ENCODE results near the gene S100P. TPM values are rescaled to one million over a fixed set of nuclear protein-coding genes. Genes with fewer than 3 reads are reported as not detected.
"Not testable (repeated sequence)": the region's sequence is repeated elsewhere in the genome, so short reads cannot be mapped to it uniquely, and the experiment has no call there.

The S100P gene
- polyA plus RNA-seq, 1 donor, result 0.67 TPM

DNA sequence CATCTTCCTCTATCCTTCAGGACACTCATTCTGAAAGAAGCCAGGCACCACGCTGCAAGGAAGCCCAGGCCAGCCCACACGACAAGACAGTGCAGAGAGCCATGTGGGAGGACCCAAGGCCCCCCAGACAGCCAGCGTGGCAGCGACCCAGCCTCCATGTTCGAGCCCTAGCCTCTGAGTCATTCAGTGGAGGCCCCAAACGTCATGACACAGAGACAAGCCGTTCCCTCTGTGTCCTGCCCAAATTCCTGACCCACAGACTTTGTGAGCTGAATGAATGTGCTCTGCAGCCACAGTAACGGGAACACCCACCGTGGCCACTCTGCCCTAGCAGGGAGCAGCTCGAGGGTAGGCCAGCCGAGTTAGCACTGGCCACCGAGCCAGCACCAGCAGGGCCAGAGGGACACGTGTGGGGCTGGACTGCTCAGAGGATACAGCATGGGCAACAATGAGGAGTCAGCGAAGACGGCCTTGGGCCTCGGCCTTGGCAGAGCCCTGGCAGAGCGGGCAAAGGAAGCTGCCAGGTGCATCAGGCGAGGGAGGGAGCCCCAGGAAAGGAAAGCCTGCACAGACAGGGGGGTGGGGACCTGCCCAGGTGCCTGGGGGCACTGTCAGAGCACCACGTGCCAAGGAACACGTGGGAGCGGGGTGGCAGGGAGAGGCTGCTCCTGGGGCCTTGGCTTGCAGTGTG lies 30.9 kb downstream of the S100P start:
- no peak for DNase-seq (ENCODE audit: low read depth)

- not testable (repeated sequence) for DNase-seq (ENCODE audit: low read depth)
Measured at GRCh38 chr4:6725427-6725961, 31.8 kb downstream of the S100P start.

DNA sequence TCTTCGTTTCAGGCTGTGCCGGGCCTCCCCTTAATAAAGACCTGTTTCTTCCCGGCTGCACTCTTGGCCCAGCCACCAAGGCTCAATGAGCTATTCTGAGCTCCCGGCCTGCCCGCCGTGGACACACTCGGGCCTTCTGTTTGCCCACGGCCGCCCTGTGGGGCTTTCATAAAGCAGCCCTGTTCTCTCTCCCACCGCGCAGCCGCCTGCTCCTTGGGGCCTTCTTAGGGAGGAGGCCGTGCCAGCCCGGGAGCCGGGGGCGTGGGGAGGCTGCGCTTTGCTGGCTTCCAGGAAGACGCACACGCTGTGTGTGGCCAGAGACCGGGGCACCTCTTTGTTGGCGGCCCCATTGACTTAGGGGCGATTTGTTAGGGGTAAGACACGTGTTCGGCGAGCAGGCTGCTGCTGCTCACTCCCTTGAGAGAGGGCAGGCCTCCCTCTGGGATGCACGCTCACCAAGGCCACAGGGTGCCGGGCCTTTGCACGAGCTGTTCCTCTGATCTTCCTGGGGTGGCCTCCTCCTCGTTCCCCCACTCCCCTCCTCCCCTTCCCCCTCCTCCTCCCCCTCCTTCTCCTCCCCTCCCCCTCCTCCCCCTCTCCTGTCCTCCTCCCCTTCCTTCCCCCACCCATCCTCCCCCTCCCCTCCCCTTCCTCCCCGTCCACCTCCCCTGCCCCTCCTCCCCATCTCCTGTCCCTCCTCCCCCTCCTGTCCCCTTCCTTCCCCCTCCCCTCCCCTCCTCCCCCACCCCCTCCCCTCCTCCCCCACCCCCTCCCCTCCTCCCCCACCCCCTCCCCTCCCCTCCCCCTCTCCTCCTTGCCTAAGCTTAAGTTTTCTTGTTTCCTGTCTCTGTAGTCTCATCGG lies 33.6 kb downstream of the S100P start:
- no peak for DNase-seq (ENCODE audit: low read depth)

GRCh38 chr4:6727943-6728250 lies 34.2 kb downstream of the S100P start:
- no peak for DNase-seq (ENCODE audit: low read depth)

GRCh38 chr4:6728320-6729029 lies 34.8 kb downstream of the S100P start:
- DNase-seq (ENCODE audit: low read depth), result no peak

DNA sequence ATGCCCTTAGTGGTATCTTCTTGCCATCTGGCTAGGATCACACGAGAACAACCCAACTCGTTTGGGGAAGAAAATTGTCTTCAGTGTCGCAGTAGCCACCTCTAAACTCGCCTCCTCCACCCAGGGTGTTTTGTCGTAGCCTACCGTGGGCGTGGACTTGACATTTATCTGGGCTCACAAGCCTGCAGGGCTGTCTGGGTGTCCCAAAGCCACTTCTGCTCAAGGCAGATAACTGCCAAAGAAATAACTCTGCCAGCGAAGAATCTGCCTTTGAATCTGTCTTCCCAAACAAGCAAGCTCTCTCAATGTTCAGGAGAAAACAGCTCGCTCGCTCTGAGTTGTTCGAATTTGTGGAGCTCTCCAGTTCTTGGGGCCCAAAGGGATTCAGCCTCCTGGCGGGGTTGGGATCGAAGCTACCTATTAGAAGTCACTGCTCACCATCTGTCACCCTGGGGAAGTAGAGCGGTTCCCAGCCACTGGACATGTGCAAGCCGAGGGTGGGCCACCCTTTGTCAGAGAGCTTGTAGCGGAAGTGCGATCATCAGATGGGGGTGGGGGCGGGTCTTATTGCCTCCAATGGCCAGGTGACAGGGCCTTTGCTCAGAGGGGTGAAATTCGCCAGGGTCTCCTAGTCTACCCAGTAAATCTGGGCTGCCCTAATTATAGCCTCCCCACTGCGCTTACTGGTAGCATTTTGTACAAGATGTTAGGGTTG lies 37.1 kb downstream of the S100P start:
- DNase-seq (ENCODE audit: low read depth), result no peak

- DNase-seq (ENCODE audit: low read depth), result no peak
Measured at GRCh38 chr4:6731318-6731675, 37.6 kb downstream of the S100P start.

DNA sequence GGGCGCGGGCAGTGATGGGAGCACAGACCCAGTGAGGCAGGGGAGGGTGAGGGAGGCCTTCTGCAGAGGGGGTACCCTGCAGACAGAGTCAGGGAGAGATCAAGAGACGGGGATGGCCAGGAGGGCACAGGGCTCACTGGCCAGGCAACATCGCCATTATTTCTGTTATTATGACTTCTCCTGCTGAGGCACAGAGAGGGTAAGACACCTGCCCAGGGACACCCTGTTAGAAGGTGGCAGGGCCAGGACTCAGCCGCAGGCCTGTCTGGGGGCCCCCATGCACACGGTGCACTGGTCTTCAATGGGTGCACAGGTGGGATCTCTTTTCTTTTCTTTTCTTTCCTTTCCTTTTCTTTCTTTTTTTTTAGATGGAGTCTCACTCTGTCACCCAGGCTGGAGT lies 38.1 kb downstream of the S100P start:
- no peak for DNase-seq (ENCODE audit: low read depth)

DNA sequence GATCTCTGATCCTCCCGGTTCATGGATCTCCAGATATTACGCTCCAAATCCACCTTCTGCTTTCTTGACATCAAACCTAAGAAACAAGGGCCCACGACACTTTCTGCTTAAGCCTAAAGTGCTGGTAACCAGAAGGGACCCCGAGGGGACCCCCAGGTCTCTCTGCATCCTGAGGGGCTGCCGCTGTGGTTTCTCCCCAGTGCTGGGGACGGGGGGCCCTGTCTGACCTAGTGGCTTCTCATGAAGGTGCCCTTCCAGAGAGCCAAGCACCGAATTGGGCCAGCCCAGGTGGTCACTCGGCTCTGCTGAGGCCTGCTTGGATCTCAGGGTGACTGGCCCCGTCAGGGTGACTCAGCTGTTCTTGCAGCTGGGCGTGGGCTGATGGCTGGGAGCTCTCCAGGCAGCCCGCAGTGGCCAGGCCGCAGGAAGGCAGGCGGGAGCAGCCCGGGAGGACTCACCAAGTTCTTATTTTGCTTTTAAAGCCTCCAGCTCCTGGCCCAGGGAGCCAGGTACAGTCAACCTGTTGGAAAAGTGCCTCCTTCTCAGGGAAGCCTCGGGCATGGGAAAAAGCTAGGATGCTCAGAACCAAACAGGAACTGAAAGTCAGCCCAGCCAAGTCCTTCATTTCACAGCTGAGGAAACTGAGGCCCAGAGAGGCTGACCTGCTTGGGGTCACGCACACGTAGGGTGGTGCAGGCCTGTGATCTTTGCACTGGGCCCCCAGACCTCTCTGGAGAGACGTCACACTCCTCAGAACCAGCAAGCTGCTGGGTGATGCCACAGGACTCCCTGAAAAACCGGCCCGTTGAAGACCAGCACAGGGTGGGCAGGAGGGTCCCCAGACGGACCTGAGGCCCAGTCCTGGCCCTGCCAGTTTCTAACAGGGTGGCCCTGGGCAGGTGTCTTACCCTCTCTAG lies 39.0 kb downstream of the S100P start:
- DNase-seq (ENCODE audit: low read depth), result no peak

- DNase-seq (ENCODE audit: low read depth), result no peak
Measured at GRCh38 chr4:6733358-6734164, 39.9 kb downstream of the S100P start.

GRCh38 chr4:6734165-6734786 lies 40.6 kb downstream of the S100P start:
- DNase-seq (ENCODE audit: low read depth), result no peak

DNA sequence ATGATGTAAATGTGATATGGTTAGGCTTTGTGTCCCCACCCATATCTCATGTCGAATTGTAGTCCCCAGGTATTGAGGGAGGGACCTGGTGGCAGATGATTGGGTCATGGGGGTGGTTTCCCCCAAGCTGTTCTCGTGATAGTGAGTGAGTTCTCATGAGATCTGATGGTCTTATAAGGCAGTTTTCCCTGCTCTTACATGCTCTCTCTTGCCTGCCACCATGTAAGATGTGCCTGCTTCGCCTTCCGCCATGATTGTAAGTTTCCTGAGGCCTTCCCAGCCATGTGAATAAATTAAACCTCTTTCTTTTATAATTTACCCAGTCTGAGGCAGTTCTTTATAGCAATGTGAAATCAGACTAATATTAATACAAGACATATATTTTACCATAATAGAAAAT lies 46.2 kb downstream of the S100P start:
- no peak for DNase-seq (ENCODE audit: low read depth)

GRCh38 chr4:6740347-6740746 lies 46.7 kb downstream of the S100P start:
- DNase-seq (ENCODE audit: low read depth), result no peak

DNA sequence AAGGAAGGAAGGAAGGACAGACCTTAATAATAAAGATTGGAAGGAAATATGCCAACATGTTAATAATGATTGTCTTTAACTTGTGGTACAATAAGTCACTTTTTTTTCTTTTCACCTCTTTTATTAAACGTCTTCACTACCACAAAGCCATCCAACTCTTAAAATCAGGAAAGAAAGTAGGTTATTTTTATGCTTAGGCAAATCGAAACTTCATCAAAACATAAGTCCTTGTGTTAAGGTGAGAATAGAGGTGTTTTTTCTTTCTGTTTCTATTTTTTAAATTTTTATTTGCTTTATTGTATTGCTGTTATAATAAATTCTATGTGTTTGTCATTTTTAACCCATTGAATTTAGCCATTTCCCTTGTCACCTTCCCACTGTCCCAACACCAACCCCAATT lies 48.8 kb downstream of the S100P start:
- no peak for DNase-seq (ENCODE audit: low read depth)

GRCh38 chr4:6742989-6743388 lies 49.3 kb downstream of the S100P start:
- no peak for DNase-seq (ENCODE audit: low read depth)

All from forelimb muscle (tissue), 1 donor.